ENCODE results near the gene PTCD1. TPM values are rescaled to one million over a fixed set of nuclear protein-coding genes. Genes with fewer than 3 reads are reported as not detected.
"Not testable (repeated sequence)": the region's sequence is repeated elsewhere in the genome, so short reads cannot be mapped to it uniquely, and the experiment has no call there.

PTCD1 gene
- total RNA-seq, 1 donor from 2014 or later, result 3.8 TPM

DNA sequence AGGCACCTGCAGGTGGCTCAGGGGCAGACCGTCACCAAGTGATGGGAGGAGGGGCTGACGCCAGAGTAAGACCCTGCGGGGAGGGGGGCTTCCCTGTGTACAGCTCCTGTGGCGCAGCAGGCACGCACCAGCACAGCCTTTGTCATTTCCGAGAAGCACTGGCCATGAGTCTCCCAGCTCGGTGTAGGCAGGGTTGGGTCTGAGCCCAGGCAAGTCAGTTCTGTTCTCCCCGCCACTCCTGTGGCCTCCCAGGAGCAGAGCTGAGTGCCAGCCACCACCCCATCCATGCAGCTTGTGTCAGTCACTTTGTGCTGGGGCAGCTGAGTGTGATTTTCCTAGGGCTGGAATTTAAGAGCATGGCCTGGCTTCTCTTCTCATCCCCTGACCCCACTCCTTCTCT, 13.3 kb upstream of the PTCD1 start:
- no peak for DNase-seq

DNA sequence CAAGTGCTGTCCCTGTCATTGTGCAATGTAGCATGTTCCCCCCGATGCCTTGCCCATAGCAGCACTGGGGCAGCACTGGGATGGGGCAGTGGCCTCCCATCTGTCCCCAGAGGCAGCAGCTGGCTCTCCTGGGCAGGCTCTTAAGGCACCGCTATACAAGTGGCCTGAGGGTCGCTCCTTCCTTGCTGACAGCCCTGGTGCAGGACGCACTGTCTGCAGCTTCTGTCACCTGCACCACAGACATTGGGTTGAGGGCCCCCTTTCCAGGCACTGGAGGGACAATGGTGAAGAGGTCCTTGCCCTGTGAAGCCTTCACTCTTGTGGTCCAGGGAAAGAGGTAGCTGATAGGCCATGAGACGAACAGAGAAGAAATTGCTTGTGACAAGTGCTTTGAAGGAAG, 10.7 kb upstream of the PTCD1 start:
- no peak for DNase-seq

DNA sequence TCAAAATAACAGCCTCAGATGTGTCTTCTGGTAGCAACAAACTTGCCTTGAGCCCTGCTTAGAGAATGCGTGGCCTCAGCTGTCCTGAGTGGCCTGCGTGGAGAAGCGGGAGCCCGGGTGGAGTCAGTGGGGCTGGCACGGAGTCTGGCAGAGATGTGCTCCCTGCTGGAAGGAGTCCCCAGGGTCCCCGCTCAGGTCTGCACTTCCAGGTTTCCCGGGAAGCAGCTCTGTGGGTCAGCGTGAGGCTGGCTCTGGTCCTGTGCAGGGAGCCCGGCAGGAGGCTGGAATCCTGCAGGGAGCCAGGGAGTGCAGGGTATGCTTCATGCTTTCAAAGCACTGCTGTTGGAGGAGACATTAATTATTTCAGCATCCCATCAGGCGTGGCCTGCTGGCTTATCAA, 10.3 kb upstream of the PTCD1 start:
- no peak for DNase-seq

DNA sequence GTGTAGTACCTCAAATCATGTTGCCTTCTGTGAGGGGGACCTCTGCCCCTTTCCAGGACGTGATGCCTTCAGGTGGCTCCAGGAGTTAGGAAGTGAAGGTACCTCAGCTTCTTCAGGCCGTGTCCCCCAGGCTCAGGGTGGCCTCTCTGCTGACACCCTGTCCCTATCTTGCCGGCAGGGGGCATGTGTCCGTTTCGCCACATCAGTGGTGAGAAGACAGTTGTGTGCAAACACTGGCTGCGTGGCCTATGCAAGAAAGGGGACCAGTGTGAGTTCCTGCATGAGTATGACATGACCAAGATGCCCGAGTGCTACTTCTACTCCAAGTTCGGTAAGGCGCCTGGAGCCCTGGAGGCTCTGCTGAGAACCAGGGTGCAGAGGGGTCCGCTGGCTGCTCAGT, 9.3 kb upstream of the PTCD1 start:
- DNase-seq, result no peak

DNA sequence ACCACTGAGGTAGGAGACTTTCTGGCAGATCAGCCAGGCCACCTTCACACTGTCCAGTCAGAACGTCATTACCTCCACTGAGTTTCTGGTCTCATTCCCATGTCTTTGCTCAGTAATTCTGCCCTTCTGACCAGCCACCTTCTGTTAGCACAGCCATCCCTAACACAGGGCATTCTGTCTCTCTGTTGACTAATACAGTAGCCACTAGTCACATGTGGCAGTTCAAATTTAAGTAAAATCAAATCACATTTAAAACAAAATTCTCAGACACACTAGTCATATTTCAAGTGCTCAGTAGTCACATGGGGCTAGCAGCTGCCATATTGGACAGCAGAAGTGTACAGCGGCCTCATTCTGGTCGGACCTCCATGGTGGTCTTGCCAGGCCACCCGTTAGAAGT, 7.5 kb upstream of the PTCD1 start:
- DNase-seq, result no peak

DNA sequence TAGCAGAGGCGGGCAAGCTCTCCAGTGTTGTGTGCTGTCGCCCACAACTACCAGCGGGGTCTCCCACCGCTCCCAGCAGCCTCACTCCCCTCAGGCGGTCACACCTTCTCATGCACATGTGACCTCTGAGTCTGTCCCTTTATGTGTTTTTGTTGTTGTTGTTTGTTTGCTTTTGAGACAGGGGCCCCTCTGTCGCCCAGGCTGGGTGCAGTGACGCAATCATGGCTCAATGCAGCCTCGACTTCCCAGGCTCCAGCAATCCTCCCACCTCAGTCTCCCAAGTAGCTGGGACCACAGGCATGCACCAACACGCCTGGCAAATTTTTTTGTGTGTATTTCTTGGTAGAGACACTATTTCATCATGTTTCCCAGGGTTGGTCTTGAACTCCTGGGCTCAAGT, 1.6 kb upstream of the PTCD1 start:
- DNase-seq, result no peak

DNA sequence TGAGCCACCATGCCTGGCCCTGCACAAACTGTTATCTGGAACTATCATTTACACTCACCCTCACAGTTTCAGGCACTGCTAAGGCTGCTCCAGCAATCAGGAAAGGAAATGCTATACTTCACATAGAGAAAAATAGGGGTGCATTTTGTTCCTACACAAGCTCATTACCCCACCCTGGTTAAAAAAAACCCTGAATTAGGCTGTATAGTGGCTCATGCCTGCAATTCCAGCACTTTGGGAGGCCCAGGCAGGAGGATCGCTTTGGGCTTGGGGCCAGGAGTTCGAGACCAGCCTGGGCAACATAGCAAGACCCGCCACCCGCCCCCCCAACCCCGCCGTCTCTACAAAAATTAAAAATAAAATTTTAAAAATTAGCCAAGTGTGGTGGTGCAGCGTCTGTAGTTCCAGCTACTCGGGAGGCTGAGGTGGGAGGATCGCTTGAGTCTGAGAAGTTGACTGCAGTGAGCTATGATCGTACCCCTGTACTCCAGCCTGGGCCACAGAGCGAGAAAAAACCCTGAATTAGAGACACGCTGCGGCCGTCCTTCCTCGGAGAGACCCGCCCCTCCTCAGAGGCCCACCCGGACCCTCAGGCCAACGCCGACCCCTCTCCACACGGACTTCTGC, 539 bp downstream of the PTCD1 start:
- no peak for DNase-seq

DNA sequence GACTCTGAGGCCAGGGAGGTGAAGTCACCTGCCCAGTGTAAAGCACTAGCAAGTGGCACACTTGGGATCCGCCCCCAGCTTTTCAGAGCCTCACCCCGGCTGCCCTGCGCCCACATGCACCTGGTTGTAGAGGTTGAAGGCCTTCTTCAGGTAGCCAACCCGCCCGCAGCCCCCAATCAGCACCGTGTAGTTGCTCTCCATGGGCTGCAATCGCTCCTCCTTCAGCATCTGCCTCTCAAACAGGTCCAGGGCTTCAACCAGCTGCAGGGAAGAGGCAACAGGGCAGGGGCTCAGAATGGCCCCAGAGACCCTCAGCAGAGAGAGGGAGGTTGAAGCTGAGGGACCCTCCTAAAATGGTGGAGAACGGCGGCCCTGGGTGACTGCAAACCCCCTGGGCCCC, 5.4 kb downstream of the PTCD1 start:
- no peak for DNase-seq

DNA sequence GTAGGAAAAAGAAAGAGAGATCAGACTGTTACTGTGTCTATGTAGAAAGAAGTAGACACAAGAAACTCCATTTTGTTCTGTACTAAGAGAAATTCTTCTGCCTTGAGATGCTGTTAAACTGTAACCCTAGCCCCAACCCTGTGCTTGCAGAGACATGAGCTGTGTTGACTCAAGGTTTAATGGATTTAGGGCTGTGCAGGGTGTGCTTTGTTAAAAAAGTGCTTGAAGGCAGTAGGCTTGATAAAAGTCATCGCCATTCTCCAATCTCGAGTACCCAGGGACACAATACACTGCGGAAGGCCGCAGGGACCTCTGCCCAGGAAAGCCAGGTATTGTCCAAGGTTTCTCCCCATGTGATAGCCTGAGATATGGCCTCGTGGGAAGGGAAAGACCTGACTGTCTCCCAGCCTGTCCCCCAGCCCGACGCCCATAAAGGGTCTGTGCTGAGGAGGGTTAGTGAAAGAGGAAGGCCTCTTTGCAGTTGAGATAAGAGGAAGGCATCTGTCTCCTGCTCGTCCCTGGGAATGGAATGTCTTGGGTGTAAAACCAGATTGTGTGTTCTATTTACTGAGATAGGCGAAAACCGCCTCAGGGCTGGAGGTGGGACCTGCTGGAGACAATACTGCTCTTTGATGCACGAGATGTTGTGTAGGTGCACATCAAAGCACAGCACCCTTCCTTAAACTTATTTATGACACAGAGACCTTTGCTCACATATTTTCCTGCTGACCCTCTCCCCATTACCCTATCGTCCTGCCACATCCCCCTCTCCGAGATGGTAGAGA, 6.7 kb downstream of the PTCD1 start:
- not testable (repeated sequence) for DNase-seq

DNA sequence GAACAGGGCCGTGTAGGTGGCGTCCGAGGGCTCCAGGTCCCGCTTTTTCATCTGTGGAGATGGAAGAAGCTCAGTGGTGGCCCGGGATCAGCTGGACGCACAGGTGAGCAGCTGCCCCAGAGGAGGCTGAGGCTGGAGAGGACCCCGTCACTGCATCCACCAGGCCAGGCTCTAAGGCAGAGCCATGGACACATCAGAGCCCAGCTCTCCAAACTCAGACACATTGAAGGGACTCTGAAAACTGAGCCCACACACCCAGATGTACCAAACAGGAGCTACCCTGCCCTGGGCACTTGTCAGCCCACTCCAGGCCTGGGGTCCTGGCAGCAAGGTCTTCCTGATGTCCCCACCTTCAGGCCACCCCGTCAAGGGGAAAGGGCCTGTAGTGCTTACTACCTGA, 8.8 kb downstream of the PTCD1 start:
- DNase-seq, result no peak

DNA sequence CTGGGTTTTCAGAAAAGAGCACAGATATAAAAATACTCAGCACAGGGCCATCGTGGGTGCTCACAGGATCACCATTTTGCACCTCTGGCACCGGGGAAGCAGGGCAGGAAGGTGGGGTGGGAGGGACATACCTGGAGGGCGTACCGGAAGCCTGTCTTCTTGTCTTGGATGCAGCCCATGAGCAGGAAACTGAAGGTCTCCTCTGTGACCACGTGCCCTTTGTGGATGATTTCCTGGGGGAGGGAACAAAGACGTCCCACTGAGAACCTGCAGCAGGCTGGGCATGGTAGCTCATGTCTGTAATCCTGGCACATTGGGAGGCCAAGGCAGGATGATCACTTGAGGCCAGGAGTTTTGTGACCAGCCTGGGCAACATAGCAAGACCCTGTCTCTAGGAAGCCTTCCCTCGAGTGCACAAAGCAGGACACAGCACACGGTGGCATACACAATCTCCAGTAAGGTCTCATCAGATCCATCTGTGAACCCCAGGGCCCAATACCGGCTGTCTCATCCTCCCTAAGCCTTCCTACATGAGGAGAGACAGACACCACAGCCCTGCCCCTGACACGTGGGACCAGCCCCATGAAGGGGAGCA, 9.5 kb downstream of the PTCD1 start:
- DNase-seq, result no peak

DNA sequence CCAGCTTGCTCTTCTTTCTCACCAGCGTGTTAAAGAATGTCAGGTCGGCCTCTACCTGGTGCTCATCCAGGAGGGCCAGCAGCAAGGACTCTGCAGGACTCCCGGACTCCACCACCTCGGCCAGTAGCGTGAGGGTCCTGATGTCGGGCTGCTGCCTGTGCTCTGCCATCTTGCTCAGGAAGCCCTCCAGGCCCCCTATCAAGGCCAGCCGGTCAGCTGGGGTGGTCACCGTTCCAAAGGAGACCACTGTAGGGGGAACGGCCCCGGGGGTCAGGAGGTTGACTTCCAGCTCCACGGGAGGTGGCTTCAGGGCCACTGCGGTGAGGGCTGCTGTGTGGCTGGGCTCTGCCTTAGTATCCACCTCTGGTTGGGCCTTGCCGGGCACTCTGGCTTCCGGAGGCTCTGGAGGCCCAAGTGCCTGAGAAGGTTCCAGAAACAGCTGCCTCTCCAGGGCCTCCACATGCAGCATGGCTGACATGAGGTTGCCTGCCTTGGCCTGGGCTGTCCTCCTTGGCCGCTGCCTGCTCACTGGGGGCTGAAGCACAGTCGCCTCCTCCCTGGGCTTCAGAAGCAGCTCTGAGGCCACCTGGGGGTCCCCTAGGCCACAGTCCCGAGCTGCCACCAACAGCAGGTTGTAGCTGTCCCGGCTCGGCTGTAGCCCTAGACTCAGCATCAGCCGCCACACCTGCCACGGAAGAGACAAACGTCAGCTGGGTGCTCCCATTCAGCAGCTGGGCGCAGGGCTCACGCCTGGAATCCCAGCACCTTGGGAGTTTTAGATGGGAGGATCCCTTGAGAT, 13.5 kb downstream of the PTCD1 start:
- DNase-seq, result no peak

DNA sequence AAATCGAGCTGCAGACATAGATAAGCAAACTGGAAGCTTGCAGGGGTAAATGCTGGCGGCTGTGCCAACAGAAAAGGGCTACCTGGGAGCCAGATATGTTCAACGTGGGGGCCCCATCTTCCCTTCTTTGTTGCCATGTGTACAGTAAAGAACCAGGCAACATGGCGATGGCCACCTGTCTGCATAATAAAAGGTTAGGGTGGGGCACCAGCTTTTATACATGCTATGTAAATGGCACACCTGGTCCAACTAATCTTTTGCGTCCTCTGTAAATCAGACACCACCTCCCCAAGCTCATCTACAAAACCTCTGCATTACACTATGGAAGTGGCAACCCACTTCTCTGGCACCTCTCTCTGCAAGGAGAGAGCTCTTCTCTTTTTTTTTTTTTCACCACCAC, 16.0 kb downstream of the PTCD1 start:
- no peak for DNase-seq

DNA sequence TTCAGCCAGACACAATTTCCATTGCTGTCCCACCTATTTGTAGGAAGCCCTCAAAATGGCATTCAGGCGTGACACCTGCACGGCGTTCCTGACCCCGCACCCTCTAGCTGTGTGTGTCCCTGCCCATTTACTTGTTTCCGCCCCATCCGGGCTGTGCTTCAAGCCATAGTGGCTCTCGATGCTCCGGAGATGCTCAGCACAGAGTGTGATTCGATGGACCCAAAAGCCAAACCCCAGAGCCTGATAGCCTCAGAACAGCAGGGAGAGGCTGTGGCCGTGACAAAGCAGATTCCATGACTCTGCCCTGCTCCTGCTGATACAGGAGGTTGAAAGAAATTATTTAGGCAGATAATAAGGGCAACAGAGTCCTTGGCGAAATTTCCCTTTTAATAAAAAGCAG, 16.4 kb downstream of the PTCD1 start:
- no peak for DNase-seq

DNA sequence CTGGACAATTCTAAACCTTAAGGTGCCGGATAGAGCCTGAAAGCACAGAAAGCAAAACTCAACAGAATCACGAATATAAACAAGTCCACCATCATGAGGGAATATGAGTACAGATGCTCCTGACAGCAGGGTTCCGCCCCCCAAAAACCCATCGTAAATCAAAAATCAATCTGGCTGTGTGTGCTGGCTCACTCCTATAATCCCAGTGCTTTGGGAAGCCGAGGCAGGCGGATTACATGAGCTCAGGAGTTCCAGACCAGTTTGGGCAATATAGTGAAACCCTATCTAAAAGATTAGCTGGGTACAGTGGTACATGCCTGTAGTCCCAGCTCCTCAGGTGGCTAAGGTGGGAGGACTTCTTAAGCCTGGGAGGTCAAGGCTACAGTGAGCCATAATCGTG, 17.6 kb downstream of the PTCD1 start:
- no peak for DNase-seq

DNA sequence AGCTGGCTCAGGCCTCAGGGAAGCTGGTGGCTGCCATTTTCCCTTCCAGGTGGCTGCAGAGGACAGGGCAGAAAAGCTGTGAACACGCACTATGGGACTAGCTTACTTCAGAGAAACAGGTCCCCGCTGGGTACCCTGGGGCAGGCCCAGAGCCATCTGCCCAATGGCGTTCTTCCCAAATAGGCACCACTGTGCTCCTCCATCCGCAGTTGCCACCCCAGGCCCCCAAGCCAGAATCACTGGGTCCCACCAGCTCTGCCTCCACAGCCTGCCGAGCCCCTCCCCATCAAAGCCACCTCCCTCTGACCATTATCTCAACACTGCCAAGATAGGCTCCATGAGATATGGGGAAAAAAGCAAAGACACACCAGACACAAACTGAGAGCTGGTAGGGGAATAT, 18.4 kb downstream of the PTCD1 start:
- no peak for DNase-seq

DNA sequence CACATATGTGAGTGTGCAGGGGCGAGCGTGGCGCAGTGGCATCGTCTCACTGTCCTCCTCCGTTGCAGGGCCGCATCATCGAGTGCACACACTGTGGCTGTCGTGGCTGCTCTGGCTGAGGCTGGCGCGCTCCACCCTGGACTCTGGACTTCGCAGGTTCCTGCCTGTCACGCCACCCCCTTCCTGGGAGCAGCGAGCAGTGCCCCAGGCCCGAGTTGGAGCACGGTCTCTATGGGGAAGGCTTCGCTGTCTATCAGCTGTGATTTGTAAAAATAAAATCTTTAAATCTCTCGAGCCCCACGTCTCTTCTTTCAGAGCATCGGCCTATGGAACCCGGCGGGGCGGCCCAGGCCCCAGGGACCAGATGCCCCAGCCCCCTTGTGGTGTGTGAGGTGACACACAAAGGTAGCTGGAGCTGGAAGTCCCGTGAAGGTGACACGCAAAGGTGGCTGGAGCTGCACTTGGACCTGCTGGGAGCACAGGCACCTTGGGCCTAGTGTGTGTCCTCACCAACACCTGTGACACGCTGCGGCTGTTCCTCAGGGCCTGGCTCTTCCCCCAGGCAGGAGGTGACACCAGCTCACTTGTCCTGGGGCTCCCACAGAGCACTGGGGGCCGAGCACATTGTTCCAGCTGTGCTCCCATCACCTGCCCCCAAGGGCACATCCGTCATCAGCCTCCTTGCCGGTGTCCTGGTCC, 19.1 kb downstream of the PTCD1 start:
- DNase-seq, result no peak

DNA sequence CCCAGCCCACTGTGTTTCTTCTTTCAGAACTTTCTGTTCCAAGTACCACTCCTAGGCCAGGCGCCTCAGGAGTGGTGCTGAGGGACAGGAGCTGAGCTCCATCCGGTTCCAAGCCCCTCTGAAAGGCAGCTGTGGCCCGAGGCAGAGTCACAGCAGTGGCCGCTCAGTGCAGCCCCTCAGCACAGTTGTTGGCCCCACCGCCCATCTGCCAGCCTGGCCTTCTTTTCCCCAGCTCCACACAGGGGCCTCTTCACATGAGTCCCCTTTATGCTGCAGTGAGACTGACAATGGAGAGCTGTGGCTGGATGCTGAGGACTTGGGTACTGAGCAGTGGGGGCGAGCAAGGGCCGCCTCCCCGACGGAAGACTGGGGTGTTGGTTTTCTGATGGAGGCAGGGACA, 20.3 kb downstream of the PTCD1 start:
- no peak for DNase-seq

DNA sequence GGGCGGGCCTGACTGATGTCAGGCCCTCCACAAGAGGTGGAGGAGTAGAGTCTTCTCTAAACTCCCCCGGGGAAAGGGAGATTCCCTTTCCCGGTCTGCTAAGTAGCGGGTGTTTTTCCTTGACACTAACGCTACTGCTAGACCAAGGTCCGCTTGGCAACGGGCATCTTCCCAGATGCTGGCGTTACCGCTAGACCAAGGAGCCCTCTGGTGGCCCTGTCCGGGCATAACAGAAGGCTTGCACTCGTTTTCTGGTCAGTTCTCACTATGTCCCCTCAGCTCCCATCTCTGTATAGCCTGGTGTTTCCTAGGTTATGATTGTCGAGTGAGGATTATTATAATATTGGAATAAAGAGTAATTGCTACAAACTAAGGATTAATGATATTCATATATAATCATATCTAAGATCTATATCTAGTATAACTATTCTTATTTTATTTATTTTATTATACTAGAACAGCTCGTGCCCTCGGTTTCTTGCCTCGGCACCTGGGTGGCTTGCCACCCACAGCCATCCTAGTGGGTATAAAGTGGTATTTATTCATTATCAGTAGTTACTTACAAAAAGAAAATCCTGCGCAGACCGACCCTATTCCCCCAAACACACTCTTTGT, 23.0 kb downstream of the PTCD1 start:
- DNase-seq, result not testable (repeated sequence)

DNA sequence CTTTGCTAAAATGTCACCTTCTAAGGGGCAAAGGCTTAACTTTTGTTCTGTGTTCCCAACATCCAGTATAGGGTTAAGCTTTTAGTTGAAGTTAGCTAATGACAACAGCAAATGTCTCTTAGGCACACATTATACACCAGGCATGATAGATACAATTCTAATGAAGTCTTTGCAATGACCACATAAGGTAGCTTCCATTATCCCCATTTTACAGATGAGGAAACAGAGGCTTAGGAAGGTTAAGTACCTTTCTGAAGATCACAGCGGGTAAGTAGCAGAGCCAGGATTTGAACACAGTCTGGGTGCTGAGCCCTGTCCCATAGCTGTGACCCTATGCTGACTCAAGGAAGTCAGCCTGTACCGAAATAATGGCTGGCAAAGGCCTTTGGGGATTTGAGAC, 28.0 kb downstream of the PTCD1 start:
- DNase-seq, result no peak

DNA sequence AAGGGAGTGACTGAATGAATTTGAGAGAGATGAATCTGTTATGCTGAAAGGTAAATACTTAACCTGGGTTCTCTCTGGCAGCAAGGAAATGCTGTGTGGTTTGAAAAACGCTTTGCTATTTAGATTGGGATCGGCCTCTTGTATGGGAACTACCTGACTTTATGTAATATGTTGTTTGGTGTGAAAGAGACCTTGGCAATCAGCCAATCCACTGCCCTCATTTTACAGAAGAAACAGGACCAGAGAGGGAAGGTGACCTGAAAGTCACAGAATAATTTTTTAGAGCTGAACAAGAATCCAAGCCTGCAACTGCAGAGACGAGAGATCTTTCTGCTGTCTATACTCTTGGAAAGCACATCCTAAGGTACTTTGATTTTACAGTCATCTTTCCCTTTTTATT, 28.8 kb downstream of the PTCD1 start:
- DNase-seq, result no peak

DNA sequence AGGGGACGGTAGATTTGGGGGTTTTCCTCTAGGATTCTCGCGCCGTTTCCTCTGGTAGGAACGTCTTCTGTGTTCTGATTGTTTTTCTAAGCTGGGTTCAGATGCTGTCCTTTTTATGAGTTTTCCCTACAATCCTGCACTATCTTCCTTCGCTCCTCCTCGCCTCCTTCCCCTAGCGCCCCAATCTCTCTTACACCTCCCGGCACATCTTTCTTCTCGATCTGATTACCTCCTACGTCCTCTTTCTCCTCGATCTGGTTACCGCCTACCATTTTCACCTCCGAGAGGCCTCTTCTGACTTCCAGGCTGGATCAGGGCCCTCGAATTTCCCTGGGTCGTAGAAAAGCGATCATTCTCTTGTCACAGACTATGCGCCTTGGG, 29.4 kb downstream of the PTCD1 start:
- DNase-seq, result peak; percentile 30

All from skin of body (tissue), 2 donors.